PC-3 (cell line): Measurements from ENCODE around the gene CEP128.

Experiments
- EZH2phosphoT487 ChIP-seq: fragments of 300-600 bp; sonication (generic); IDR thresholded peaks from 2 replicates; pipeline ENCODE4 v1.6.1; 2018; ENCODE audit warnings: mild to moderate bottlenecking, antibody characterized with exemption, low read length, borderline replicate concordance
- TF ChIP-seq, protein P1 (sequence below): fragments of 300-600 bp; sonication (generic); conservative IDR thresholded peaks from 2 replicates; pipeline ENCODE4 v1.5.1; 2017; ENCODE audit warnings: antibody characterized with exemption, low read depth, mild to moderate bottlenecking, low read length

DNA sequence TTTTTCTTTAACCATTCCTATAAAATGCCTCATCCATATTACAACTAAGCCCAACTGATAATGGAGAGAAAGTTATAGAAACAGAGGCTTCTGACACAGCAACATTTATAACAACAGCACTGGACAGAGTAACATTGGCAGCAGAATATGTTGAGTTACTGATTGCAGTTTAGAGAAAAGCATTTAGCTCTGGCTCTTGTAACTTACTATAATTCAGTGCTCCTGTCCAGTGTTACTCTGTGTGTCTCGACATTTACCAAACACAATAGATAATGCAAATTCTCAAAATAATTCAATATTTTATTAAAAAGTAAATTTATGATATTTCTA is 356.1 kb downstream of the CEP128 start:
- no peak for TF ChIP-seq EZH2phosphoT487
- TF ChIP-seq, protein P1, sequence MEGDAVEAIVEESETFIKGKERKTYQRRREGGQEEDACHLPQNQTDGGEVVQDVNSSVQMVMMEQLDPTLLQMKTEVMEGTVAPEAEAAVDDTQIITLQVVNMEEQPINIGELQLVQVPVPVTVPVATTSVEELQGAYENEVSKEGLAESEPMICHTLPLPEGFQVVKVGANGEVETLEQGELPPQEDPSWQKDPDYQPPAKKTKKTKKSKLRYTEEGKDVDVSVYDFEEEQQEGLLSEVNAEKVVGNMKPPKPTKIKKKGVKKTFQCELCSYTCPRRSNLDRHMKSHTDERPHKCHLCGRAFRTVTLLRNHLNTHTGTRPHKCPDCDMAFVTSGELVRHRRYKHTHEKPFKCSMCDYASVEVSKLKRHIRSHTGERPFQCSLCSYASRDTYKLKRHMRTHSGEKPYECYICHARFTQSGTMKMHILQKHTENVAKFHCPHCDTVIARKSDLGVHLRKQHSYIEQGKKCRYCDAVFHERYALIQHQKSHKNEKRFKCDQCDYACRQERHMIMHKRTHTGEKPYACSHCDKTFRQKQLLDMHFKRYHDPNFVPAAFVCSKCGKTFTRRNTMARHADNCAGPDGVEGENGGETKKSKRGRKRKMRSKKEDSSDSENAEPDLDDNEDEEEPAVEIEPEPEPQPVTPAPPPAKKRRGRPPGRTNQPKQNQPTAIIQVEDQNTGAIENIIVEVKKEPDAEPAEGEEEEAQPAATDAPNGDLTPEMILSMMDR = no peak
